IPS DF 6.9 (cell line): ENCODE data around the gene NOD1.

Experiments
- DNase-seq: peaks from one replicate; pipeline ENCODE4 v3.0.0-alpha.2; 2013; ENCODE audit warnings: low read depth, low spot score
- H3K27ac ChIP-seq: one replicate; pipeline ENCODE4 v1.5.1; 2013; ENCODE audit warnings: low read length, control low read depth
- H3K27me3 ChIP-seq: 2 replicates; pipeline ENCODE4 v1.6.1; 2013; ENCODE audit warnings: mild to moderate bottlenecking, low read length; ENCODE audit not compliant: control insufficient read depth, insufficient read depth
- H3K36me3 ChIP-seq: 2 replicates; pipeline ENCODE4 v1.6.1; 2013; ENCODE audit warnings: low read length; ENCODE audit not compliant: control insufficient read depth, insufficient read depth
- H3K4me1 ChIP-seq: 2 replicates; pipeline ENCODE4 v1.6.1; 2013; ENCODE audit warnings: low read length; ENCODE audit not compliant: control insufficient read depth, insufficient read depth
- H3K4me3 ChIP-seq: 2 replicates; pipeline ENCODE4 v1.5.1; 2013; ENCODE audit warnings: mild to moderate bottlenecking, low read length
- H3K9me3 ChIP-seq: 2 replicates; pipeline ENCODE4 v1.6.1; 2013; ENCODE audit warnings: low read length, inconsistent platforms; ENCODE audit not compliant: control insufficient read depth, insufficient read depth
- WGBS: extraction: QIAGEN DNeasy Blood & Tissue Kit; methylation state at CpG from one replicate; pipeline ENCODE4 v1.1.7; 2013; ENCODE audit warnings: mixed read lengths, missing lambda C conversion rate; ENCODE audit not compliant: insufficient read length, insufficient coverage; 5-methylcytosine and 5-hydroxymethylcytosine counted together

Gene NOD1

GRCh38 chr7:30479202-30480120, 877 bp upstream of the NOD1 start:
- no peaks in the 10 kb centered on the region for H3K9me3 ChIP-seq
- no CpG with 5 or more reads among the region's 14 CpGs for WGBS
- no peak overlapping the region for H3K27ac ChIP-seq
- no peaks in the 10 kb centered on the region; the same call in 1 of the 2 replicates for H3K27me3 ChIP-seq
- peaks cover 1% of the 10 kb centered on the region; the same call in 1 of the 2 replicates for H3K4me1 ChIP-seq
- no peak for DNase-seq
- no peak overlapping the region for H3K4me3 ChIP-seq
- no peaks in the 10 kb centered on the region for H3K36me3 ChIP-seq

GRCh38 chr7:30476459-30477145, 2.0 kb downstream of the NOD1 start:
- Histone ChIP-seq H3K4me1 (peaks cover 1% of the 10 kb centered on the region; the same call in 1 of the 2 replicates), H3K9me3 (no peaks in the 10 kb centered on the region), H3K4me3 (no peak overlapping the region), H3K27me3 (no peaks in the 10 kb centered on the region; the same call in 1 of the 2 replicates), H3K27ac (no peak overlapping the region), H3K36me3 (no peaks in the 10 kb centered on the region)
- no CpG with 5 or more reads among the region's 10 CpGs for WGBS
- no peak for DNase-seq

GRCh38 chr7:30475580-30475979, 3.0 kb downstream of the NOD1 start:
- Histone ChIP-seq H3K4me3 (no peak overlapping the region), H3K27ac (no peak overlapping the region), H3K9me3 (no peaks in the 10 kb centered on the region), H3K36me3 (no peaks in the 10 kb centered on the region), H3K27me3 (no peaks in the 10 kb centered on the region; the same call in 1 of the 2 replicates), H3K4me1 (peaks cover 1% of the 10 kb centered on the region; the same call in 1 of the 2 replicates)
- no CpG with 5 or more reads among the region's 6 CpGs for whole genome bisulfite sequencing
- no peak for DNase-seq

GRCh38 chr7:30474893-30475292, 3.7 kb downstream of the NOD1 start:
- no CpG with 5 or more reads among the region's 2 CpGs for WGBS

GRCh38 chr7:30474485-30474884, 4.1 kb downstream of the NOD1 start:
- Histone ChIP-seq H3K4me3 (no peak overlapping the region), H3K4me1 (peaks cover 1% of the 10 kb centered on the region; the same call in 1 of the 2 replicates), H3K36me3 (no peaks in the 10 kb centered on the region), H3K27ac (no peak overlapping the region), H3K9me3 (no peaks in the 10 kb centered on the region), H3K27me3 (no peaks in the 10 kb centered on the region; the same call in 1 of the 2 replicates)
- no CpG with 5 or more reads among the region's 10 CpGs for WGBS
- DNase-seq = no peak

More at GRCh38 chr7:30474893-30475292, 3.7 kb downstream of the NOD1 start:
- Histone ChIP-seq H3K4me1 (peaks cover 1% of the 10 kb centered on the region; the same call in 1 of the 2 replicates), H3K4me3 (no peak overlapping the region), H3K36me3 (no peaks in the 10 kb centered on the region), H3K9me3 (no peaks in the 10 kb centered on the region), H3K27ac (no peak overlapping the region), H3K27me3 (no peaks in the 10 kb centered on the region; the same call in 1 of the 2 replicates)
- DNase-seq = no peak

GRCh38 chr7:30473903-30474302, 4.7 kb downstream of the NOD1 start:
- Histone ChIP-seq H3K9me3 (no peaks in the 10 kb centered on the region), H3K27ac (no peak overlapping the region), H3K4me1 (peaks cover 2% of the 10 kb centered on the region; the same call in 1 of the 2 replicates), H3K27me3 (no peaks in the 10 kb centered on the region; the same call in 1 of the 2 replicates), H3K36me3 (no peaks in the 10 kb centered on the region), H3K4me3 (no peak overlapping the region)
- no peak for DNase-seq
- no CpG with 5 or more reads among the region's 1 CpG for WGBS

GRCh38 chr7:30472784-30473775, 5.5 kb downstream of the NOD1 start:
- Histone ChIP-seq H3K4me3 (no peak overlapping the region), H3K27ac (no peak overlapping the region), H3K36me3 (no peaks in the 10 kb centered on the region), H3K9me3 (no peaks in the 10 kb centered on the region), H3K4me1 (peaks cover 4% of the 10 kb centered on the region; the same call in 1 of the 2 replicates), H3K27me3 (no peaks in the 10 kb centered on the region; the same call in 1 of the 2 replicates)
- DNase-seq = no peak
- WGBS = no CpG with 5 or more reads among the region's 4 CpGs

GRCh38 chr7:30472081-30472783, 6.4 kb downstream of the NOD1 start:
- DNase-seq = no peak
- Histone ChIP-seq H3K4me3 (no peak overlapping the region), H3K4me1 (peaks cover 3% of the 10 kb centered on the region; the same call in 1 of the 2 replicates), H3K27me3 (no peaks in the 10 kb centered on the region), H3K9me3 (no peaks in the 10 kb centered on the region), H3K27ac (no peak overlapping the region), H3K36me3 (no peaks in the 10 kb centered on the region)
- WGBS = no CpG with 5 or more reads among the region's 4 CpGs

GRCh38 chr7:30471205-30471604, 7.4 kb downstream of the NOD1 start:
- no peak overlapping the region for H3K4me3 ChIP-seq
- no peaks in the 10 kb centered on the region for H3K9me3 ChIP-seq
- H3K4me1 ChIP-seq = peaks cover 3% of the 10 kb centered on the region; the same call in 1 of the 2 replicates
- H3K27me3 ChIP-seq = no peaks in the 10 kb centered on the region
- H3K36me3 ChIP-seq = no peaks in the 10 kb centered on the region
- no peak overlapping the region for H3K27ac ChIP-seq
- no CpG with 5 or more reads among the region's 2 CpGs for WGBS
- DNase-seq = no peak
